A549 (cell line): ENCODE data around the gene PRDM11. TPM values are rescaled to one million over a fixed set of nuclear protein-coding genes. Genes with fewer than 3 reads are reported as not detected.
A peak's percentile ranks its signal among the peaks of the same experiment; 100 is the strongest.

Source experiments
- ATAC-seq, 2 experiments: fragments of 200-7000 bp in 1 of 2; fragments of >200 bp in 1 of 2; cut with Nextera tagmentation in 1 of 2; cut with Tn5 transposase in 1 of 2; 3 replicates each; pipeline versions ENCODE4 v1.8.0 to v1.9.1; 2018 to 2020; ENCODE audit warnings: mild to moderate bottlenecking in 1 of 2, moderate library complexity in 1 of 2
- CTCF ChIA-PET: fragments of 300-600 bp; sonication (Branson Sonifier 250); formaldehyde crosslinking; extraction: SDS; loops from one replicate; lab custom pipeline; 2021; ENCODE audit warnings: antibody characterized with exemption, inconsistent platforms; lab: Yijun Ruan, JAX
- POLR2A ChIA-PET: fragments of 350-600 bp; formaldehyde crosslinking; extraction: SDS; loops from one replicate; lab custom pipeline; 2021; ENCODE audit warnings: antibody characterized with exemption, inconsistent platforms; lab: Yijun Ruan, JAX
- DNase-seq, 2 experiments: peaks; one replicate each; pipeline versions ENCODE4 v3.0.0 to v3.0.0-alpha.2; 2011 to 2016; ENCODE audit warnings: low read depth in 1 of 2, low spot score in 1 of 2
- FAIRE-seq: peaks from 2 replicates; lab custom pipeline; 2011; peaks lifted over from hg19 to GRCh38; lab: Jason Lieb, UNC
- H3K27ac ChIP-seq, 2 experiments: fragments of >200 bp; sonication (Bioruptor Twin); formaldehyde crosslinking; 3 replicates each; pipeline ENCODE4 v1.5.1; 2016 to 2017
- H3K4me1 ChIP-seq: fragments of >200 bp; sonication (Bioruptor Twin); formaldehyde crosslinking; 3 replicates; pipeline ENCODE4 v1.6.1; 2016
- H3K4me2 ChIP-seq: fragments of >200 bp; sonication (Bioruptor Twin); formaldehyde crosslinking; 3 replicates; pipeline ENCODE4 v1.6.1; 2016
- H3K4me3 ChIP-seq: fragments of >200 bp; sonication (Bioruptor Twin); formaldehyde crosslinking; 3 replicates; pipeline ENCODE4 v1.5.1; 2016
- H3K9me3 ChIP-seq: fragments of >200 bp; sonication (Bioruptor Twin); formaldehyde crosslinking; 3 replicates; pipeline ENCODE4 v1.6.1; 2016
- BCL3 ChIP-seq: fragments of >200 bp; sonication (Bioruptor Twin); formaldehyde crosslinking; IDR thresholded peaks from 3 replicates; pipeline ENCODE4 v1.6.1; 2016
- CHD4 ChIP-seq: fragments of 200-600 bp; sonication (generic); IDR thresholded peaks from 2 replicates; pipeline ENCODE4 v1.6.1; 2016; ENCODE audit warnings: antibody characterized with exemption, mild to moderate bottlenecking, borderline replicate concordance
- FOSB ChIP-seq: fragments of 250-450 bp; sonication (Bioruptor Pico); IDR thresholded peaks from 2 replicates; pipeline ENCODE4 v1.5.0; 2020; ENCODE audit warnings: mild to moderate bottlenecking, moderate library complexity
- HOXA7 ChIP-seq: fragments of 250-450 bp; sonication (Bioruptor Pico); IDR thresholded peaks from 2 replicates; pipeline ENCODE4 v1.5.0; 2020; ENCODE audit warnings: mild to moderate bottlenecking, moderate library complexity
- HOXB13 ChIP-seq: fragments of 250-450 bp; sonication (Bioruptor Pico); IDR thresholded peaks from 2 replicates; pipeline ENCODE4 v1.5.0; 2020; ENCODE audit warnings: low read depth, mild to moderate bottlenecking, moderate library complexity
- JUN ChIP-seq, 2 experiments: fragments of >200 bp; sonication (Bioruptor Twin); formaldehyde crosslinking; IDR thresholded peaks; 2 replicates in 1 of 2; 3 replicates in 1 of 2; pipeline ENCODE4 v1.6.1; 2016 to 2017
- KDM5A ChIP-seq: fragments of 200-600 bp; sonication (generic); IDR thresholded peaks from 2 replicates; pipeline ENCODE4 v1.6.1; 2016; ENCODE audit warnings: antibody characterized with exemption, mild to moderate bottlenecking
- MAX ChIP-seq: IDR thresholded peaks from 2 replicates; pipeline ENCODE4 v1.6.1; 2012
- MAZ ChIP-seq: fragments of 150-350 bp; IDR thresholded peaks from 2 replicates; pipeline ENCODE4 v1.6.1; 2014; ENCODE audit warnings: antibody characterized with exemption, low read depth, low read length, borderline replicate concordance
- NPAS2 ChIP-seq: fragments of 250-450 bp; sonication (Bioruptor Pico); IDR thresholded peaks from 2 replicates; pipeline ENCODE4 v1.8.0; 2022; ENCODE audit warnings: mild to moderate bottlenecking, moderate library complexity, borderline replicate concordance
- PBX3 ChIP-seq: IDR thresholded peaks from 2 replicates; pipeline ENCODE4 v1.6.1; 2012
- PHF8 ChIP-seq: fragments of 200-600 bp; sonication (generic); IDR thresholded peaks from 2 replicates; pipeline ENCODE4 v1.6.1; 2016; ENCODE audit warnings: low read depth, mild to moderate bottlenecking, antibody characterized with exemption, moderate library complexity, borderline replicate concordance
- POLR2A ChIP-seq: IDR thresholded peaks from 2 replicates; pipeline ENCODE4 v1.6.1; 2012; ENCODE audit warnings: mild to moderate bottlenecking, low read length
- RARB ChIP-seq: fragments of 250-450 bp; sonication (Bioruptor Pico); IDR thresholded peaks from 2 replicates; pipeline ENCODE4 v1.8.0; 2021; ENCODE audit warnings: mild to moderate bottlenecking, moderate library complexity
- REST ChIP-seq: fragments of 200-600 bp; sonication (generic); IDR thresholded peaks from 2 replicates; pipeline ENCODE4 v1.6.1; 2016; ENCODE audit warnings: antibody characterized with exemption, mild to moderate bottlenecking, moderate library complexity
- RFX5 ChIP-seq: fragments of 450-650 bp; IDR thresholded peaks from 2 replicates; pipeline ENCODE4 v1.7.1; 2014; ENCODE audit warnings: antibody characterized with exemption, mild to moderate bottlenecking, moderate library complexity
- RNF2 ChIP-seq: fragments of 200-600 bp; sonication (generic); IDR thresholded peaks from 2 replicates; pipeline ENCODE4 v1.6.1; 2016; ENCODE audit warnings: low read depth, mild to moderate bottlenecking, antibody characterized with exemption, moderate library complexity, borderline replicate concordance
- TP53 ChIP-seq: fragments of 250-450 bp; sonication (Bioruptor Pico); IDR thresholded peaks from 2 replicates; pipeline ENCODE4 v1.5.0; 2021; ENCODE audit warnings: mild to moderate bottlenecking, moderate library complexity
- ZFP36 ChIP-seq: fragments of 450-650 bp; IDR thresholded peaks from 2 replicates; pipeline ENCODE4 v1.6.1; 2014; ENCODE audit warnings: borderline replicate concordance; ENCODE audit not compliant: partially characterized antibody
- ZNF302 ChIP-seq: fragments of 250-450 bp; sonication (Bioruptor Pico); IDR thresholded peaks from 2 replicates; pipeline ENCODE4 v1.9.0; 2021; ENCODE audit warnings: inconsistent platforms, mild to moderate bottlenecking, moderate library complexity
- ZSCAN20 ChIP-seq: fragments of 250-450 bp; sonication (Bioruptor Pico); IDR thresholded peaks from 2 replicates; pipeline ENCODE4 v1.8.0; 2022; ENCODE audit warnings: mild to moderate bottlenecking, moderate library complexity
- WGBS: methylation state at CpG from one replicate; pipeline ENCODE4 v1.1.6; 2017; ENCODE audit errors: missing lambda C conversion rate; 5-methylcytosine and 5-hydroxymethylcytosine counted together
- polyA plus RNA-seq, 4 experiments: library from polyadenylated mRNA; depleted of rRNA in 3 of 4; stranded (reverse); fragments of >200 nt; fragmentation: RNase III in 1 of 4; extraction: RNeasy Plus Mini Kit Qiagen cat#74134 plus additional on column Dnase treatment in 1 of 4; gene quantifications; 2 replicates in 3 of 4; 3 replicates in 1 of 4; pipeline ENCODE4 v1.2.3, GENCODE V29; 2011 to 2017
- TF ChIP-seq, protein P1 (sequence below): fragments of >200 bp; sonication (Bioruptor Twin); formaldehyde crosslinking; IDR thresholded peaks from 2 replicates; pipeline ENCODE4 v1.6.1; 2016
- TF ChIP-seq, protein P2 (sequence below): fragments of 250-450 bp; sonication (Bioruptor Pico); IDR thresholded peaks from 2 replicates; pipeline ENCODE4 v1.5.0; 2021; ENCODE audit warnings: mild to moderate bottlenecking, moderate library complexity, borderline replicate concordance

Gene PRDM11
- polyA plus RNA-seq, 2 of the 4 experiments (the other 2 are of a cell fraction), result 4.3 to 5.3 TPM

DNA sequence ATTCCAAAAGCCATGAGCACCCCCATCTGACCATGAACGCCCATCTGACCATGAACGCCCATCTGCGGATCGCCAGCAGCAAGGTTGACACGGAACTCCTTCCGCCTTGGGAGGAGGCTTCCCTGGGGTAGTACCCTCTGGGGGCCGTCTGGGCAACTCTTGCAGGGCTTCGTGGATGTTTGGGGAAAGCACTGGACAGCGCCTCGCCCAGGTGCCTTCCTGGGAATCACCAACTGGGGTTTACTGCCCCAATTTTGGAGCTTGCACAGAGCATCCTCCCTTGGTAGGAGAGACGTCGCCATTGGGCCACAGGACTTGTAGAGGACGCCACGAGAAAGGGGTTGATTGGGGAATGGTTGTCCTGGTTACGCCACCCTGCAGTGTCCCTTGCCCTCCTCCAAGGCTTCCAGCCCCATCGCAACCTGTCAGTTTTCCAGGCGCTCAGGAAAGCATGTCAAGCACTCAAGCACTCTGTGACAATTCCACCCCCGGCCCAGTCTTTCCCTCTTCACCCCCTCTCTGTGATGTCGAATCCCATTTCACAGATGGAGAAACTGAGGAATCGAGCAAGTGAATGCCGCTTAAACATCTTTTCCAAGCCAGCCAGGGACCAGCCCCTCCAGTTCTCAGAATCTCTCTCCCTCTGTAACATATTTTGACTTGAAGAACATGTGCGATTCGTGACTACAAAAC is 914 bp upstream of the PRDM11 start:
- FAIRE-seq (no peak), DNase-seq (no peak), ATAC-seq (no peak)
- CTCF ChIA-PET, result interaction anchor here (0.9 to 1.0 kb wide), 2 partner anchors 39 to 67 kb away, joined by 3 read pairs; no protein-coding TSS in a partner anchor
- H3K27ac ChIP-seq, result peak overlapping the region; percentile 94 to 98
- peak overlapping the region; percentile 63; the same call in 2 of the 3 replicates for H3K4me3 ChIP-seq
- TF ChIP-seq ZSCAN20 (no peak), MAZ (no peak), ZFP36 (no peak), RNF2 (no peak), HOXA7 (CRISPR knock-in tag) (no peak), TP53 (CRISPR knock-in tag) (no peak), NPAS2 (CRISPR knock-in tag) (no peak), KDM5A (no peak), HOXB13 (CRISPR knock-in tag) (no peak)
- TF ChIP-seq, protein P1, sequence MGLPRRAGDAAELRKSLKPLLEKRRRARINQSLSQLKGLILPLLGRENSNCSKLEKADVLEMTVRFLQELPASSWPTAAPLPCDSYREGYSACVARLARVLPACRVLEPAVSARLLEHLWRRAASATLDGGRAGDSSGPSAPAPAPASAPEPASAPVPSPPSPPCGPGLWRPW, result no peak
- TF ChIP-seq, protein P2, sequence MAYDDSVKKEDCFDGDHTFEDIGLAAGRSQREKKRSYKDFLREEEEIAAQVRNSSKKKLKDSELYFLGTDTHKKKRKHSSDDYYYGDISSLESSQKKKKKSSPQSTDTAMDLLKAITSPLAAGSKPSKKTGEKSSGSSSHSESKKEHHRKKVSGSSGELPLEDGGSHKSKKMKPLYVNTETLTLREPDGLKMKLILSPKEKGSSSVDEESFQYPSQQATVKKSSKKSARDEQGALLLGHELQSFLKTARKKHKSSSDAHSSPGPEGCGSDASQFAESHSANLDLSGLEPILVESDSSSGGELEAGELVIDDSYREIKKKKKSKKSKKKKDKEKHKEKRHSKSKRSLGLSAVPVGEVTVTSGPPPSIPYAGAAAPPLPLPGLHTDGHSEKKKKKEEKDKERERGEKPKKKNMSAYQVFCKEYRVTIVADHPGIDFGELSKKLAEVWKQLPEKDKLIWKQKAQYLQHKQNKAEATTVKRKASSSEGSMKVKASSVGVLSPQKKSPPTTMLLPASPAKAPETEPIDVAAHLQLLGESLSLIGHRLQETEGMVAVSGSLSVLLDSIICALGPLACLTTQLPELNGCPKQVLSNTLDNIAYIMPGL, result no peak
- TF ChIP-seq, all 56 proteins: peak for 0
- Histone ChIP-seq H3K4me2 (peak overlapping the region; percentile 86), H3K9me3 (no peaks in the 10 kb centered on the region), H3K4me1 (peaks cover 9% of the 10 kb centered on the region)
- POLR2A ChIA-PET, result interaction anchor here (1.0 kb wide), 1 partner anchor 17 kb away, joined by 3 read pairs; no protein-coding TSS in a partner anchor
- 92% methylated on average over 16 of the region's 23 CpGs for WGBS

- ChIA-PET CTCF (interaction anchor here (0.6 kb wide), 1 partner anchor 37 kb away, joined by 3 read pairs; no protein-coding TSS in a partner anchor), POLR2A (interaction anchor here (0.6 to 1.1 kb wide), 11 partner anchors 12 to 140 kb away, joined by 3 to 10 read pairs (median 3); no protein-coding TSS in a partner anchor)
- Histone ChIP-seq H3K4me3 (peak overlapping the region; percentile 63), H3K4me1 (peaks cover 9% of the 10 kb centered on the region), H3K4me2 (peak overlapping the region; percentile 95), H3K9me3 (no peaks in the 10 kb centered on the region), H3K27ac (peak overlapping the region; percentile 94 to 98)
- ATAC-seq (peak; percentile 94 to 99), DNase-seq (peak; percentile 96), FAIRE-seq (no peak)
- WGBS, result 5% methylated on average over 22 of the region's 88 CpGs
- TF ChIP-seq RARB (no peak), MAZ (no peak), RFX5 (peak; percentile 28; the same call in 1 of the 2 replicates), JUN (IDR thresholded peaks at IDR 0.05) (peak; percentile 67 to 83; a peak in 4 of 5 replicates), BCL3 (peak; percentile 61; the same call in 2 of the 3 replicates), PHF8 (peak; percentile 96), REST (no peak), ZNF302 (CRISPR knock-in tag) (no peak), MAX (peak; percentile 62; the same call in 1 of the 2 replicates), POLR2A (peak; percentile 79), PBX3 (peak; percentile 97), CHD4 (no peak), FOSB (CRISPR knock-in tag) (no peak)
- TF ChIP-seq, protein P2, result no peak
Observed at GRCh38 chr11:45147017-45147728, 734 bp downstream of the PRDM11 start.
